Glomerular visceral epithelial cell (primary cell): ENCODE measurements around the gene ZBTB34.

Experiments used
- DNase-seq: peaks from one replicate; pipeline ENCODE4 v3.0.0-alpha.2; 2016; ENCODE audit errors: extremely low spot score

ZBTB34 gene

DNA sequence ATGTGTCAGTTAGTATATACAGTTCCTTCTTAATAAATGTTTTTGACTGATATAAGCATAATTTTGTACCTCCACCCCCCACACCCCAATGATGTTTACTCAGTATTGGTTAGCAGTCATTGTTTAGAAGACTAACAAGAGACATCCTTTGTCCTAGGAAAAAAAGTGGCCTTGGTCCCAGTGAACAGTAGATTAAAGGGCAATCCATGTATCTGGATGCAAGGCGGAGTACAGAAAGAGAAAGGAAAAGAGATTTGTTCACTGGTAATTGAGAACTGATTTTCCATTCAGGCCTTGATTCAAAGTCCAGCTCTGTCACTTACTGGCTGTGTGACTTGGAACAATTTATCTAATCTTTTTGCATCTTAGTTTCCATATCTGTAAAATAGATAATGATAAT, 58.8 kb downstream of the ZBTB34 start:
- DNase-seq = no peak

DNA sequence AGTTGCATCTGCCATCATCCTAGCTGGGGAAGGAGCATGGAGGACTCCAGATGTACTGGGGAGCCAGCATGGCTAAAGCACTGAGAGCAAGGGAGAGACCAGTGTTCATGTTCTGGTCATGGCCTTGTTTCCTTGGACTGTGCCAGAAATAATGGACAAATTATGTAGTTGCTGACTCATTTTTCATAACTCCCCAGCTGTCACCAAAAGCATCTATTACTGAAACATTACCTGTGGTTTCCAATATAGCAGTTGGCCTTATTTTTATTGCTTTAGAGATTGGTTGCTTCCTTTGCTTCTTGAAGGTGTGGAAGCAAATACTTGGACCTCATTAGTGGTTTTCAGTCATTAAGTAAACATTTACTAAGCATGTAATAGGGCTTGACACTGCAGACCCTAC, 65.4 kb downstream of the ZBTB34 start:
- no peak for DNase-seq

DNA sequence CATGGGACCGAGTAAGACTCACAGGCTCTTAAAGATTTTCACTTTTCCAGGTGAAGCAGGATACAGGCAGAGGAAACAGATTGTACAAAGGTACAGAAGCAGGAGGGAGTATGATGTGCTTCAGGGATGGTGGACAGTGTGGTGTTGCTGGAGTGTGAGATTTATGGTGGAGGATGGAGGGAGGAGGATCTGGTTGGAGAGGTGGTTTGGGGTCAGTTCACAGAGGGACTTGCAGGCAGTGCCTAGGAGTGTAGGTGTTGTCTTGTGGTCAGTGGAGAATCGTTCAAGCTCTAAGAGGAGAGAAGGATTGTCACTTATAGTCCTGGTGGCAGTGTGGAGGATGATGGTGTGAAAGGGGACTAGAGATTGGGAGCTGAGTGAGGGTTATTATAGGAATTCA, 65.9 kb downstream of the ZBTB34 start:
- no peak for DNase-seq

DNA sequence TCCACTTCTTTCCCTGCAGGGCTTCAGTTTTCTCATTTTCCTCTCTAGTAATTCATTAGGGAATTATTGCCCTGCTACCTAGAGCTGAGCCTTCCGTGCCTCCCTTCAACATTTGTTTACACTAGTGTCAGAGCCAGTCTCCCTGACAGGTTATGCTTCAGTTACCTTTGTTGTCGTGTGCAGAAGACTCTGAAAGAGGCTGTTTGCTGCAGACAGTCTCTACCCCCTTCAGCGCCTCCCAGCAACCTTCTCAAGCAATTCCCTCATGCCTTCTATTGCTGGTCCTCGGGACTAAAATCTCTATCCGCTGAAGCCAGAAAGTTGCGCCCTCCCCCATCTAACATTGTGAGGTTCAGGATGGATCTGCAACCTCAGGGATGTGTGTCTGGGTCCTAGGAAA, 67.0 kb downstream of the ZBTB34 start:
- DNase-seq = no peak

DNA sequence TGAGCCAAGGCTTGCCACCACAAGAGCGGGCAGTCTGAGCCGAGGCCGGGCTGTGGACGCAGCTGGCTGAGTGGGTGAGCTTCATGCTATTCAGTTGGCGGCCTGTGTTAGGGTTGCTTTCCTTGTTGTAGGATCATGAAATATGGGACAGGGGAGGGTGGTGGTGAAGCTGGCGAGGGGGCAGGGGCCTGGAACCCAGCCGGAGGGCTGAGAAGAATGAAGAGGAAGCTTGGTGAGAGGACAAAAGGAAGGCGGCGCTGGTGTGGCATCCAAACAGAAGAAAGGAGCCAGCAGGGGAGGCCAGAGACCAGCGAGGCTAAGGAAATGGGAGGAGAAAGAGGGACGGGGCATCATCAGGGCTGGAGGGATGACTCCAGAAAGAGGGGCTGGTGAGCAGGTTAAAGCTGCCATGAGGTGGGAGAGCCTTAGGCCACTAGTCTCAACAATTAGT, 72.5 kb downstream of the ZBTB34 start:
- no peak for DNase-seq

DNA sequence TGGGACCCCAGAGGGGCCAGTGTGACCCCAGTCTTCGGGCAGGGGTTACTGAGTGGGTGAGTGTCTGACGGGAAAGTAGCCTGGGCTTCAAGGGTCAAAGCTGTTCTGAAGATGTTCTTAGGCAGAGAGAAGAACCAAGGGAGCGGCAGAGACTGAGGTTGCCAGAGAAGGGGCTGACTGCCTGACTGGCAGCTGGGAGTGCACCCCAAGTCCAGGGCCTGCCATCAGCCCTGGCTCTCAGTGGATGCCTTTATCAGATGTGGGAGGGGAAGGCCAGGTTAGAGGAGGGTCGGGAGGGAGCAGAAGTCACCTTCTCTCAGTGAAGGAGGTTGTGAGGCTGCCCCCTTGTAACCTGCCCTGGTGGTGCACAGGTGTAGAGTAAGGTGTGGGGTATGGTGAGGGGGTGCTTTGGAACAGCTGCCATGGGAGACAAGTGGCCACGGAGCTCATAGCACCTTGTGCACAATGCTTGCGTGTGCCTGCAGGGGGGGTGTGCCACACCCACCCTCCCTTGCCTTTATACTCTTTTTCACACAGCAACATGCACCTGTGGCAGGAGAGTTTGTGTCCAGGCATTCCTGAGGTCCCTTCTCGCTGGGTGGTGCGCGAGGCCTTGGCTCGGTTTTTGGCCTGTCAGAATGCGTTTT, 73.0 kb downstream of the ZBTB34 start:
- DNase-seq = no peak

DNA sequence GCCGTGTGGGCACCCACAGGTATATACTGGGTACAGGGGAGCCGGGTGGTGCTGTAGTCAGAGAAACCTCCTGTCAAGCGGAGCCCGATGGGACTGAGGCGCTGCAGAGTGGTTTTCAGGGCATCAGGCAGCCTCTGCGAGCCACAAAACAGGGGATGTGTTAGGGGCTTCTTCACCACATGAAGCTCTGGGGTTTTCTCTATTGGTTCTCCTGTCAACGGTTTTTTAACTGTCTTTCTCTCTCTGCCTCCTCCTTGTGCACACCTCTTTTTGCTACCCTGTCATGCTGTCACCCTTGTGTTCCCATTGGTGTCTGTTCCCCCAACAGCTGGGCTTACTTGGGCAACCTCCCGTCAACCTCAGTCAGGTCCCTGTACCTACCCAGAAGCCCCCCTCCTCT, 74.0 kb downstream of the ZBTB34 start:
- no peak for DNase-seq
